Endothelial cell of umbilical vein (primary cell): ENCODE measurements around the gene FAM221B. TPM values are rescaled to one million over a fixed set of nuclear protein-coding genes. Genes with fewer than 3 reads are reported as not detected.

Source experiments
- BruUV-seq: library from RNA; stranded (reverse); fragments of 400-500 nt; replicated peaks from 2 replicates; lab custom pipeline; 2021; lab: Mats Ljungman, UMichigan
- CTCF ChIA-PET: fragments of 300-600, 350-600 bp; sonication (Branson Sonifier 250); formaldehyde crosslinking; loops from one replicate; lab custom pipeline; 2021; ENCODE audit warnings: antibody characterized with exemption, inconsistent platforms; lab: Charles Lee
- POLR2A ChIA-PET: fragments of 300-600, 350-600 bp; sonication (Branson Sonifier 250); formaldehyde crosslinking; loops from one replicate; lab custom pipeline; 2021; ENCODE audit warnings: antibody characterized with exemption, inconsistent platforms; lab: Charles Lee
- DNase-seq: peaks from one replicate; pipeline ENCODE4 v3.0.0-alpha.2; 2011; ENCODE audit warnings: low read depth, low spot score
- FAIRE-seq: peaks from 2 replicates; lab custom pipeline; 2011; peaks lifted over from hg19 to GRCh38; lab: Jason Lieb, UNC
- H2AFZ ChIP-seq: 2 replicates; pipeline ENCODE4 v1.6.0; 2012; ENCODE audit warnings: low read depth, low read length, control low read depth, inconsistent platforms
- H3K27ac ChIP-seq: 2 replicates; pipeline ENCODE4 v1.5.1; 2011; ENCODE audit warnings: low read depth, mild to moderate bottlenecking, control low read depth, low read length, moderate library complexity; ENCODE audit not compliant: insufficient read depth
- H3K27me3 ChIP-seq, 2 experiments: 2 replicates each; pipeline versions ENCODE4 v1.6.0 to v1.6.1; 2011; ENCODE audit warnings: low read length in 2 of 2, mixed read lengths in 1 of 2; ENCODE audit not compliant: control insufficient read depth in 2 of 2, insufficient read depth in 2 of 2
- H3K36me3 ChIP-seq, 2 experiments: 2 replicates in 1 of 2; 3 replicates in 1 of 2; pipeline ENCODE4 v1.5.1; 2011; ENCODE audit warnings: low read length in 2 of 2, mild to moderate bottlenecking in 1 of 2, moderate library complexity in 1 of 2; ENCODE audit not compliant: control insufficient read depth in 2 of 2, insufficient read depth in 2 of 2; ENCODE audit errors: extremely low read depth in 1 of 2
- H3K4me1 ChIP-seq: 3 replicates; pipeline ENCODE4 v1.5.1; 2011; ENCODE audit warnings: mild to moderate bottlenecking, low read length; ENCODE audit not compliant: control insufficient read depth, insufficient read depth; ENCODE audit errors: extremely low read depth
- H3K4me2 ChIP-seq: 2 replicates; pipeline ENCODE4 v1.6.1; 2011; ENCODE audit warnings: low read length, control low read depth, mixed read lengths; ENCODE audit not compliant: insufficient read depth
- H3K4me3 ChIP-seq, 3 experiments: fragments of 200-600 bp in 1 of 3; sonication (generic), shearing (Covaris generic) in 1 of 3; replicated peaks in 1 of 3; 2 replicates each; pipeline ENCODE4 v1.5.1; 2011 to 2016; ENCODE audit warnings: control low read depth in 3 of 3, low read length in 3 of 3, mild to moderate bottlenecking in 2 of 3, inconsistent platforms in 1 of 3, low read depth in 1 of 3, moderate library complexity in 1 of 3; ENCODE audit not compliant: insufficient read depth in 1 of 3
- H3K79me2 ChIP-seq: 2 replicates; pipeline ENCODE4 v1.6.0; 2012; ENCODE audit warnings: low read length, inconsistent platforms; ENCODE audit not compliant: control insufficient read depth, insufficient read depth
- H3K9ac ChIP-seq: replicated peaks from 2 replicates; pipeline ENCODE3; 2011; ENCODE audit warnings: low read length, control low read depth; ENCODE audit not compliant: insufficient read depth; ENCODE audit errors: extremely low read depth
- H3K9me1 ChIP-seq: replicated peaks from 3 replicates; pipeline ENCODE4 v1.6.0; 2011; ENCODE audit warnings: mild to moderate bottlenecking, low read length; ENCODE audit not compliant: control insufficient read depth, insufficient read depth; ENCODE audit errors: extremely low read depth
- H3K9me3 ChIP-seq: replicated peaks from 2 replicates; pipeline ENCODE4 v1.5.1; 2012; ENCODE audit warnings: low read length, inconsistent platforms; ENCODE audit not compliant: control insufficient read depth, insufficient read depth
- H4K20me1 ChIP-seq: replicated peaks from 2 replicates; pipeline ENCODE3; 2011; ENCODE audit warnings: mild to moderate bottlenecking, low read length; ENCODE audit not compliant: control insufficient read depth, insufficient read depth; ENCODE audit errors: extremely low read depth
- EZH2 ChIP-seq: IDR thresholded peaks from 2 replicates; pipeline ENCODE4 v1.6.1; 2012; ENCODE audit warnings: borderline replicate concordance, low read depth, mild to moderate bottlenecking, moderate library complexity, low read length, inconsistent platforms; ENCODE audit not compliant: severe bottlenecking
- FOS ChIP-seq: IDR thresholded peaks from 2 replicates; pipeline ENCODE4 v1.6.1; 2011; ENCODE audit warnings: mild to moderate bottlenecking, low read length, moderate library complexity, borderline replicate concordance; ENCODE audit not compliant: insufficient read depth
- GATA2 ChIP-seq: IDR thresholded peaks from 2 replicates; pipeline ENCODE4 v1.7.0; 2011; ENCODE audit warnings: low read depth, mild to moderate bottlenecking, moderate library complexity, mixed read lengths, low read length; ENCODE audit not compliant: insufficient read length, insufficient read depth
- JUN ChIP-seq: IDR thresholded peaks from 2 replicates; pipeline ENCODE4 v1.6.1; 2011; ENCODE audit warnings: borderline replicate concordance, low read depth; ENCODE audit not compliant: insufficient read length, insufficient read depth
- MYC ChIP-seq: IDR thresholded peaks from one replicate; pipeline ENCODE4 v1.6.1; 2011; ENCODE audit warnings: mild to moderate bottlenecking, low read depth, low read length
- POLR2A ChIP-seq: IDR thresholded peaks from 2 replicates; pipeline ENCODE4 v1.6.1; 2012; ENCODE audit warnings: low read depth, mild to moderate bottlenecking, control low read depth, low read length
- POLR2AphosphoS5 ChIP-seq: IDR thresholded peaks from 2 replicates; pipeline ENCODE4 v1.6.1; 2012; ENCODE audit warnings: low read depth, mild to moderate bottlenecking, control low read depth, low read length, moderate library complexity; ENCODE audit not compliant: insufficient read depth
- dilution Hi-C: fragments of 300-500 bp; cut with MboI; formaldehyde crosslinking; loops from one replicate; pipeline ENCODE4 v1.15.0; 2019; ENCODE audit warnings: low sequenced_read_pairs; ENCODE audit not compliant: extremely low pct_ligation_motif_present
- intact Hi-C: fragments of 100-400 bp; cut with micrococcal nuclease; formaldehyde crosslinking; loops from one replicate; pipeline ENCODE4 v1.10.0; 2022
- polyA plus RNA-seq, 4 experiments: library from polyadenylated mRNA; depleted of rRNA in 3 of 4; stranded (reverse) in 3 of 4; unstranded in 1 of 4; fragments of >200 nt; gene quantifications; 2 replicates each; pipeline versions ENCODE4 v1.2.1 to v1.2.3, GENCODE V29; 2011 to 2012; ENCODE audit warnings: missing spikeins in 1 of 4
- total RNA-seq: library from RNA; stranded (reverse); gene quantifications from 2 replicates; pipeline ENCODE4 v1.2.3, GENCODE V29; 2021
- TF ChIP-seq, protein P1 (sequence below), 2 donors: IDR thresholded peaks; 1 replicate in 1 of 2; 2 replicates in 1 of 2; pipeline ENCODE4 v1.5.1; 2011; ENCODE audit warnings: low read length in 2 of 2, mild to moderate bottlenecking in 2 of 2, moderate library complexity in 2 of 2, control low read depth in 1 of 2, inconsistent platforms in 1 of 2, low read depth in 1 of 2; ENCODE audit not compliant: insufficient read depth in 1 of 2; ENCODE audit errors: extremely low read depth in 1 of 2
- TF ChIP-seq, protein P2 (sequence below): IDR thresholded peaks from 2 replicates; pipeline ENCODE4 v1.6.1; 2011; ENCODE audit not compliant: insufficient read depth, insufficient read length

The FAM221B gene
- total and polyA plus RNA-seq, 2 donors (not counting 3 experiments of a cell fraction or from before 2014, with no cell fraction given): not detected

DNA sequence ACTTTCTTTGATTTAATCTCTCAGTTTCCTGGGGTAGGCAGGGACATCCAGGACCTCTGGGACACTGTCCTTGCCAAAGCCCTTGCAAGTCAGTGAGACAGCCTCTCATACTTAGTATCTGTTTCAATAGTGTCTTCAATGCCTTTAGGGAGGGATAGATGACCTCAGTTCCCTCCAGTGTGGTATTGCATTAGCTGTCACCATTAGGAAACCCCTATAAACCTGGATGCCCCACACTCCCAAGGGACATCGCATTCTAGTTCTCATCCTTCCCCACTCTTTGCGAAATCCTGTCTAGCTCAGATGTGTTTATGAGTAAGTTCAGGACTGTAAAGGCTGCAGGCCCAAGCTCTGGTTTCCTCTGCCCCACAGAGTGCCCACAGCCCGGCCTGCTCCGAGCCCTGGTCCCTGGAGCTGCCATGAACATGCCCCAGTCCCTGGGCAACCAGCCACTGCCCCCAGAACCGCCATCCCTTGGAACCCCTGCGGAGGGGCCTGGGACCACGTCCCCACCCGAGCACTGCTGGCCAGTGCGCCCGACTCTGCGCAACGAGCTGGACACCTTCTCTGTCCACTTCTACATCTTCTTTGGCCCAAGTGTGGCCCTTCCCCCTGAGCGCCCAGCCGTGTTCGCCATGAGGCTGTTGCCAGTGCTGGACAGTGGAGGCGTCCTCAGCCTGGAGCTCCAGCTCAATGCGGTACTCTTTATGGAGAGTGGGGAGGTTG, 13.7 kb upstream of the FAM221B start:
- Histone ChIP-seq H3K36me3 (no peaks in the 10 kb centered on the region), H3K27me3 (peaks cover 0 to 18% of the 10 kb centered on the region in 2 experiments), H3K79me2 (no peaks in the 10 kb centered on the region), H3K4me2 (no peak overlapping the region), H3K27ac (no peak overlapping the region), H3K4me1 (peaks cover 16% of the 10 kb centered on the region), H3K9ac (no peak overlapping the region), H4K20me1 (no peaks in the 10 kb centered on the region), H3K4me3 (no peak overlapping the region), H3K9me1 (no peaks in the 10 kb centered on the region), H3K9me3 (no peaks in the 10 kb centered on the region), H2AFZ (no peak overlapping the region)
- ChIA-PET POLR2A (no interaction called here), CTCF (interaction anchor here (0.7 to 2.0 kb wide), 4 partner anchors 13 to 40 kb away, joined by 3 to 10 read pairs (median 4); partner anchors contain the start of gene TMEM8B)
- dilution Hi-C loops (no loop called here), intact Hi-C loops (no loop called here)
- no peak for FAIRE-seq
- DNase-seq: no peak
- BruUV-seq: no TSS peak
- TF ChIP-seq FOS: no peak
- TF ChIP-seq, protein P1, sequence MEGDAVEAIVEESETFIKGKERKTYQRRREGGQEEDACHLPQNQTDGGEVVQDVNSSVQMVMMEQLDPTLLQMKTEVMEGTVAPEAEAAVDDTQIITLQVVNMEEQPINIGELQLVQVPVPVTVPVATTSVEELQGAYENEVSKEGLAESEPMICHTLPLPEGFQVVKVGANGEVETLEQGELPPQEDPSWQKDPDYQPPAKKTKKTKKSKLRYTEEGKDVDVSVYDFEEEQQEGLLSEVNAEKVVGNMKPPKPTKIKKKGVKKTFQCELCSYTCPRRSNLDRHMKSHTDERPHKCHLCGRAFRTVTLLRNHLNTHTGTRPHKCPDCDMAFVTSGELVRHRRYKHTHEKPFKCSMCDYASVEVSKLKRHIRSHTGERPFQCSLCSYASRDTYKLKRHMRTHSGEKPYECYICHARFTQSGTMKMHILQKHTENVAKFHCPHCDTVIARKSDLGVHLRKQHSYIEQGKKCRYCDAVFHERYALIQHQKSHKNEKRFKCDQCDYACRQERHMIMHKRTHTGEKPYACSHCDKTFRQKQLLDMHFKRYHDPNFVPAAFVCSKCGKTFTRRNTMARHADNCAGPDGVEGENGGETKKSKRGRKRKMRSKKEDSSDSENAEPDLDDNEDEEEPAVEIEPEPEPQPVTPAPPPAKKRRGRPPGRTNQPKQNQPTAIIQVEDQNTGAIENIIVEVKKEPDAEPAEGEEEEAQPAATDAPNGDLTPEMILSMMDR (IDR thresholded peaks at IDR 0.05; ENCODE audit: extremely low read depth in 1 of 2, insufficient read depth in 1 of 2, low read depth in 1 of 2, low read length in 2 of 2): no peak
- TF ChIP-seq GATA2: no peak
- TF ChIP-seq JUN: no peak
- no peak for TF ChIP-seq POLR2AphosphoS5
- TF ChIP-seq MYC: no peak
- no peak for TF ChIP-seq EZH2
- TF ChIP-seq, protein P2, sequence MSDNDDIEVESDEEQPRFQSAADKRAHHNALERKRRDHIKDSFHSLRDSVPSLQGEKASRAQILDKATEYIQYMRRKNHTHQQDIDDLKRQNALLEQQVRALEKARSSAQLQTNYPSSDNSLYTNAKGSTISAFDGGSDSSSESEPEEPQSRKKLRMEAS: no peak
- no peak for TF ChIP-seq POLR2A
